Kidney epithelial cell (primary cell): ENCODE measurements around the gene COX14. TPM values are rescaled to one million over a fixed set of nuclear protein-coding genes. Genes with fewer than 3 reads are reported as not detected.

Experiments used
- DNase-seq: peaks from one replicate; pipeline ENCODE4 v3.0.0-alpha.2; 2010; ENCODE audit warnings: low read depth
- H3K27me3 ChIP-seq: 2 replicates; pipeline ENCODE4 v1.6.0; 2011; ENCODE audit warnings: low read length; ENCODE audit not compliant: control insufficient read depth, insufficient read depth
- H3K36me3 ChIP-seq: 2 replicates; pipeline ENCODE4 v1.5.1; 2011; ENCODE audit warnings: low read length; ENCODE audit not compliant: control insufficient read depth, insufficient read depth
- H3K4me3 ChIP-seq: 2 replicates; pipeline ENCODE4 v1.5.1; 2011; ENCODE audit warnings: low read depth, mild to moderate bottlenecking, control low read depth, low read length
- CTCF ChIP-seq: IDR thresholded peaks from 2 replicates; pipeline ENCODE4 v1.5.1; 2011; ENCODE audit warnings: mild to moderate bottlenecking, moderate library complexity, low read length, control low read depth, inconsistent platforms; ENCODE audit not compliant: insufficient read depth, poor library complexity, severe bottlenecking
- total RNA-seq: library from RNA; depleted of rRNA; stranded (reverse); fragments of >200 nt; gene quantifications from 2 replicates; pipeline ENCODE4 v1.2.3, GENCODE V29; 2015

COX14 gene
- total RNA-seq, 1 donor from 2014 or later, result 35.5 TPM

GRCh38 chr12:50107416-50108268, 4.4 kb upstream of the COX14 start:
- DNase-seq, result no peak
- Histone ChIP-seq H3K27me3 (peaks cover 3% of the 10 kb centered on the region), H3K4me3 (no peak overlapping the region), H3K36me3 (no peaks in the 10 kb centered on the region)
- TF ChIP-seq CTCF, result no peak

- no peak for DNase-seq
- Histone ChIP-seq H3K27me3 (peaks cover 3% of the 10 kb centered on the region), H3K4me3 (no peak overlapping the region), H3K36me3 (no peaks in the 10 kb centered on the region)
- no peak for TF ChIP-seq CTCF
These were observed 2.7 kb upstream of the COX14 start for GRCh38 chr12:50109319-50109718.

GRCh38 chr12:50110127-50110761, 1.8 kb upstream of the COX14 start:
- Histone ChIP-seq H3K4me3 (no peak overlapping the region), H3K27me3 (no peaks in the 10 kb centered on the region), H3K36me3 (no peaks in the 10 kb centered on the region)
- TF ChIP-seq CTCF, result no peak
- DNase-seq, result no peak

- Histone ChIP-seq H3K4me3 (no peak overlapping the region), H3K36me3 (no peaks in the 10 kb centered on the region), H3K27me3 (no peaks in the 10 kb centered on the region)
- no peak for TF ChIP-seq CTCF
- DNase-seq, result peak; percentile 53
These were observed 1.2 kb upstream of the COX14 start for GRCh38 chr12:50110762-50111351.

GRCh38 chr12:50111395-50111692, 692 bp upstream of the COX14 start:
- no peak for DNase-seq
- no peak for TF ChIP-seq CTCF
- Histone ChIP-seq H3K4me3 (peak overlapping the region; percentile 22), H3K36me3 (no peaks in the 10 kb centered on the region), H3K27me3 (no peaks in the 10 kb centered on the region)
